Measurements from ENCODE around the gene CAPN14.

GRCh38 chr2:31203916-31204315, 13.4 kb downstream of the CAPN14 start:
- TF ChIP-seq, protein P1, sequence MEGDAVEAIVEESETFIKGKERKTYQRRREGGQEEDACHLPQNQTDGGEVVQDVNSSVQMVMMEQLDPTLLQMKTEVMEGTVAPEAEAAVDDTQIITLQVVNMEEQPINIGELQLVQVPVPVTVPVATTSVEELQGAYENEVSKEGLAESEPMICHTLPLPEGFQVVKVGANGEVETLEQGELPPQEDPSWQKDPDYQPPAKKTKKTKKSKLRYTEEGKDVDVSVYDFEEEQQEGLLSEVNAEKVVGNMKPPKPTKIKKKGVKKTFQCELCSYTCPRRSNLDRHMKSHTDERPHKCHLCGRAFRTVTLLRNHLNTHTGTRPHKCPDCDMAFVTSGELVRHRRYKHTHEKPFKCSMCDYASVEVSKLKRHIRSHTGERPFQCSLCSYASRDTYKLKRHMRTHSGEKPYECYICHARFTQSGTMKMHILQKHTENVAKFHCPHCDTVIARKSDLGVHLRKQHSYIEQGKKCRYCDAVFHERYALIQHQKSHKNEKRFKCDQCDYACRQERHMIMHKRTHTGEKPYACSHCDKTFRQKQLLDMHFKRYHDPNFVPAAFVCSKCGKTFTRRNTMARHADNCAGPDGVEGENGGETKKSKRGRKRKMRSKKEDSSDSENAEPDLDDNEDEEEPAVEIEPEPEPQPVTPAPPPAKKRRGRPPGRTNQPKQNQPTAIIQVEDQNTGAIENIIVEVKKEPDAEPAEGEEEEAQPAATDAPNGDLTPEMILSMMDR (IDR thresholded peaks at IDR 0.05 in 8 of 11, conservative IDR thresholded peaks at IDR 0.05 in 3 of 11) = no peak
- TF ChIP-seq POLR2AphosphoS5 (IDR thresholded peaks at IDR 0.05) = no peak
- TF ChIP-seq POLR2A (IDR thresholded peaks at IDR 0.05) = no peak
